H1 (cell line): ENCODE data around the gene TBC1D2B. TPM values are rescaled to one million over a fixed set of nuclear protein-coding genes. Genes with fewer than 3 reads are reported as not detected.

Experiments
- CTCF ChIA-PET: fragments of 300-600 bp; sonication (Branson Sonifier 250); formaldehyde crosslinking; loops from one replicate; lab custom pipeline; 2021; ENCODE audit not compliant: partially characterized antibody; lab: Charles Lee
- POLR2A ChIA-PET: fragments of 300-600 bp; sonication (Branson Sonifier 250); formaldehyde crosslinking; loops from one replicate; lab custom pipeline; 2021; ENCODE audit warnings: inconsistent platforms; ENCODE audit not compliant: partially characterized antibody; lab: Charles Lee
- DNase-seq, 2 experiments: peaks; one replicate each; pipeline versions ENCODE4 v3.0.0 to v3.0.0-alpha.2; 2010 to 2022; ENCODE audit warnings: low spot score in 2 of 2, low read depth in 1 of 2, mixed read lengths in 1 of 2
- FAIRE-seq: peaks from 2 replicates; lab custom pipeline; 2011; peaks lifted over from hg19 to GRCh38; lab: Jason Lieb, UNC
- H2AFZ ChIP-seq: 2 replicates; pipeline ENCODE4 v1.8.1; 2012; ENCODE audit warnings: low read length, inconsistent platforms
- H2AK5ac ChIP-seq: 2 replicates; pipeline ENCODE4 v1.6.1; 2013; ENCODE audit warnings: low read depth, low read length
- H2BK120ac ChIP-seq: replicated peaks from 2 replicates; pipeline ENCODE3; 2013; ENCODE audit warnings: low read depth, low read length, inconsistent platforms
- H2BK12ac ChIP-seq: 2 replicates; pipeline ENCODE4 v1.6.1; 2013; ENCODE audit warnings: low read depth, low read length
- H2BK15ac ChIP-seq: 2 replicates; pipeline ENCODE4 v1.6.1; 2013; ENCODE audit warnings: low read length
- H2BK20ac ChIP-seq: 2 replicates; pipeline ENCODE4 v1.6.1; 2013; ENCODE audit warnings: low read length
- H2BK5ac ChIP-seq: 2 replicates; pipeline ENCODE4 v1.6.1; 2013; ENCODE audit warnings: low read depth, low read length
- H3K14ac ChIP-seq: 2 replicates; pipeline ENCODE4 v1.6.1; 2013; ENCODE audit warnings: inconsistent platforms; ENCODE audit not compliant: insufficient read length
- H3K18ac ChIP-seq: 2 replicates; pipeline ENCODE4 v1.6.1; 2013; ENCODE audit warnings: low read length; ENCODE audit errors: extremely low read depth
- H3K23ac ChIP-seq: 2 replicates; pipeline ENCODE4 v1.6.1; 2013; ENCODE audit warnings: inconsistent platforms; ENCODE audit not compliant: insufficient read length
- H3K23me2 ChIP-seq: 2 replicates; pipeline ENCODE4 v1.6.1; 2013; ENCODE audit warnings: low read depth, low read length
- H3K27ac ChIP-seq: 2 replicates; pipeline ENCODE4 v1.6.1; 2011; ENCODE audit warnings: low read depth, low read length, inconsistent platforms
- H3K27me3 ChIP-seq, 4 experiments: replicated peaks in 1 of 4; 1 replicate in 1 of 4; 2 replicates in 3 of 4; pipeline versions ENCODE4 v1.6.1 to v1.8.1; 2011 to 2013; ENCODE audit warnings: low read length in 3 of 4, mild to moderate bottlenecking in 3 of 4, inconsistent platforms in 2 of 4, mixed read lengths in 2 of 4, moderate library complexity in 1 of 4; ENCODE audit not compliant: control insufficient read depth in 3 of 4, insufficient read depth in 3 of 4; ENCODE audit errors: extremely low read depth in 1 of 4
- H3K36me3 ChIP-seq, 4 experiments: 2 replicates each; pipeline versions ENCODE4 v1.6.1 to v1.8.1; 2011 to 2013; ENCODE audit warnings: mild to moderate bottlenecking in 4 of 4, low read length in 3 of 4, moderate library complexity in 2 of 4, control low read depth in 1 of 4, inconsistent platforms in 1 of 4; ENCODE audit not compliant: insufficient read depth in 4 of 4, control insufficient read depth in 2 of 4
- H3K4ac ChIP-seq: replicated peaks from 2 replicates; pipeline ENCODE3; 2013; ENCODE audit warnings: low read length, low read depth, mixed read lengths, inconsistent platforms; ENCODE audit not compliant: insufficient read length
- H3K4me1 ChIP-seq, 4 experiments: replicated peaks in 1 of 4; 1 replicate in 1 of 4; 2 replicates in 3 of 4; pipeline versions ENCODE4 v1.6.1 to v1.8.1; 2011 to 2013; ENCODE audit warnings: low read length in 3 of 4, inconsistent platforms in 2 of 4, mixed read lengths in 1 of 4; ENCODE audit not compliant: insufficient read depth in 4 of 4, control insufficient read depth in 3 of 4
- H3K4me2 ChIP-seq, 2 experiments: 2 replicates each; pipeline versions ENCODE4 v1.6.1 to v1.8.1; 2011 to 2013; ENCODE audit warnings: low read depth in 2 of 2, low read length in 2 of 2, control low read depth in 1 of 2, inconsistent platforms in 1 of 2, mild to moderate bottlenecking in 1 of 2; ENCODE audit not compliant: insufficient read depth in 1 of 2
- H3K4me3 ChIP-seq, 4 experiments: fragments of 200-600, 300-600 bp in 1 of 4; sonication (generic), shearing (Covaris generic), sonication (Bioruptor Twin) in 1 of 4; 2 replicates each; pipeline versions ENCODE4 v1.5.1 to v1.8.1; 2011 to 2016; ENCODE audit warnings: low read length in 4 of 4, low read depth in 3 of 4, control low read depth in 2 of 4, inconsistent platforms in 2 of 4, mild to moderate bottlenecking in 2 of 4, mixed read lengths in 1 of 4, moderate library complexity in 1 of 4; ENCODE audit not compliant: insufficient read depth in 2 of 4; ENCODE audit errors: extremely low read depth in 1 of 4
- H3K56ac ChIP-seq: replicated peaks from 2 replicates; pipeline ENCODE3; 2013; ENCODE audit warnings: low read depth, mild to moderate bottlenecking, mixed read lengths, low read length, inconsistent platforms; ENCODE audit not compliant: insufficient read length
- H3K79me1 ChIP-seq: 2 replicates; pipeline ENCODE4 v1.6.1; 2013; ENCODE audit warnings: low read depth, low read length, control low read depth
- H3K79me2 ChIP-seq, 2 experiments: 2 replicates each; pipeline versions ENCODE4 v1.6.1 to v1.8.1; 2012 to 2013; ENCODE audit warnings: low read length in 2 of 2, mild to moderate bottlenecking in 2 of 2, inconsistent platforms in 1 of 2; ENCODE audit not compliant: insufficient read depth in 2 of 2, control insufficient read depth in 1 of 2
- H3K9ac ChIP-seq, 4 experiments: replicated peaks in 1 of 4; 1 replicate in 1 of 4; 2 replicates in 3 of 4; pipeline versions ENCODE4 v1.6.1 to v1.8.1; 2011 to 2013; ENCODE audit warnings: low read depth in 3 of 4, low read length in 3 of 4, control low read depth in 2 of 4, mild to moderate bottlenecking in 2 of 4, moderate library complexity in 2 of 4, inconsistent platforms in 1 of 4; ENCODE audit errors: extremely low read depth in 1 of 4
- H3K9me3 ChIP-seq, 2 experiments: 2 replicates each; pipeline versions ENCODE4 v1.6.1 to v1.8.1; 2012 to 2013; ENCODE audit warnings: mild to moderate bottlenecking in 2 of 2, moderate library complexity in 2 of 2, control low read depth in 1 of 2, inconsistent platforms in 1 of 2, low read depth in 1 of 2, low read length in 1 of 2, mixed read lengths in 1 of 2; ENCODE audit not compliant: insufficient read depth in 2 of 2
- H4K20me1 ChIP-seq, 2 experiments: replicated peaks in 1 of 2; 2 replicates each; pipeline versions ENCODE3 to v1.8.1; 2011 to 2013; ENCODE audit warnings: inconsistent platforms in 2 of 2, low read length in 2 of 2, mild to moderate bottlenecking in 1 of 2; ENCODE audit not compliant: insufficient read depth in 2 of 2, control insufficient read depth in 1 of 2
- H4K5ac ChIP-seq: 2 replicates; pipeline ENCODE4 v1.6.1; 2013; ENCODE audit warnings: low read length, low read depth, mixed read lengths, inconsistent platforms; ENCODE audit not compliant: insufficient read length
- H4K8ac ChIP-seq: 2 replicates; pipeline ENCODE4 v1.8.0; 2013; ENCODE audit warnings: mild to moderate bottlenecking, moderate library complexity, low read length, inconsistent platforms; ENCODE audit not compliant: insufficient read depth; ENCODE audit errors: extremely low read depth
- H4K91ac ChIP-seq: replicated peaks from 2 replicates; pipeline ENCODE3; 2013; ENCODE audit warnings: low read length, mixed read lengths, inconsistent platforms; ENCODE audit not compliant: insufficient read length
- HDAC2 ChIP-seq, 2 experiments: fragments of 300-600 bp in 1 of 2; sonication (generic) in 1 of 2; IDR thresholded peaks; 2 replicates each; pipeline ENCODE4 v1.6.1; 2011 to 2012; ENCODE audit warnings: low read depth in 2 of 2, low read length in 2 of 2, mild to moderate bottlenecking in 2 of 2, moderate library complexity in 2 of 2, borderline replicate concordance in 1 of 2, inconsistent platforms in 1 of 2
- WGBS, 2 experiments: shearing (Covaris generic) in 1 of 2; methylation state at CpG; one replicate each; pipeline versions ENCODE4 v1.1.6 to v1.1.7; 2013 to 2015; ENCODE audit warnings: low lambda C conversion rate in 2 of 2, mixed read lengths in 2 of 2, inconsistent platforms in 1 of 2, low coverage in 1 of 2, missing lambda C conversion rate in 1 of 2; ENCODE audit not compliant: insufficient replicate concordance in 2 of 2, insufficient coverage in 1 of 2, insufficient read length in 1 of 2; ENCODE audit errors: extremely low coverage in 1 of 2, missing lambda C conversion rate in 1 of 2; 5-methylcytosine and 5-hydroxymethylcytosine counted together
- polyA plus RNA-seq, 7 experiments: library from polyadenylated mRNA; depleted of rRNA in 3 of 7; stranded (reverse) in 5 of 7; unstranded in 2 of 7; fragments of >200 nt in 5 of 7; fragments of 200-250 nt in 2 of 7; gene quantifications; 1 replicate in 5 of 7; 2 replicates in 1 of 7; 4 replicates in 1 of 7; pipeline versions ENCODE4 v1.2.1 to v1.2.3, GENCODE V29; 2011 to 2013; ENCODE audit warnings: missing spikeins in 2 of 7, mixed read lengths in 2 of 7
- total RNA-seq: library from RNA; stranded (reverse); fragmentation: NEBNext Ultra II Directional; extraction: Animal tissue kit (Norgen Biotek cat#: 25700); gene quantifications from 2 replicates; pipeline ENCODE4 v1.2.1, GENCODE V29; 2021

TBC1D2B gene
- total and polyA plus RNA-seq, 2 of the 8 experiments (the other 6 are each of a cell fraction or from before 2014, with no cell fraction given), result 11.9 to 19.5 TPM

DNA sequence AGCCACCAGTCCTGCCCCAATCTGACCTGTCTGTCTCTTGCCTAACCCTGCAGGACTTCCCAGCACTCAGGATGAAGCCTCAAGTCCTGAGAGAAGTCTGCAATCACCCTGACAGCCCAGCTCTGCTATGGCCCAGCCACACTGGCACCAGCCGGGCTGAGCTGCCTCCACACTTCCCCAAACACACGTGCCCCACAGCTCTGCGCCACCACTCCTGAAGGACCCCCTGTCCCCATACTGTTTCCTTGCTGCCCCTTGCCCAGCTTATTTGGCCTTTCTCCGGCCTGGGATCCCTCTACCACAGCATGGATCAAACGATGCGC is 76.6 kb downstream of the TBC1D2B start:
- H4K91ac ChIP-seq, result no peak overlapping the region
- no peak overlapping the region for H4K5ac ChIP-seq
- H3K4ac ChIP-seq, result no peak overlapping the region
- H3K23ac ChIP-seq, result no peak overlapping the region
- FAIRE-seq (no peak), DNase-seq (no peak)
- no peak overlapping the region for H3K56ac ChIP-seq
- no peaks in the 10 kb centered on the region for H3K9me3 ChIP-seq
- H4K8ac ChIP-seq, result no peak overlapping the region; the same call in 1 of the 2 replicates
- H2BK120ac ChIP-seq, result no peak overlapping the region
- H3K27me3 ChIP-seq, result no peaks in the 10 kb centered on the region
- POLR2A ChIA-PET, result no interaction called here
- H2AFZ ChIP-seq, result no peak overlapping the region
- no peak overlapping the region for H3K4me2 ChIP-seq
- no peak overlapping the region for H2BK12ac ChIP-seq
- 89% methylated on average over 6 of the region's 6 CpGs; no CpG with 5 or more reads in 1 of the 2 experiments for WGBS, 2 experiments
- no peak overlapping the region for H3K18ac ChIP-seq
- no peak overlapping the region for H2BK20ac ChIP-seq
- H3K79me2 ChIP-seq, result no peaks in the 10 kb centered on the region
- peaks cover 0 to 8% (median 2%) of the 10 kb centered on the region in 4 experiments; a peak in 2 of 8 replicates for H3K36me3 ChIP-seq
- H3K14ac ChIP-seq, result no peak overlapping the region
- H2BK15ac ChIP-seq, result no peak overlapping the region
- H3K79me1 ChIP-seq, result no peaks in the 10 kb centered on the region; the same call in 1 of the 2 replicates
- H3K23me2 ChIP-seq, result no peaks in the 10 kb centered on the region
- no peak overlapping the region for H2AK5ac ChIP-seq
- H3K4me1 ChIP-seq, result peaks cover 0 to 4% (median 0%) of the 10 kb centered on the region in 4 experiments; a peak in 2 of 7 replicates
- H3K4me3 ChIP-seq, result no peak overlapping the region
- CTCF ChIA-PET, result interaction anchor here (1.0 to 10.1 kb wide), 17 partner anchors 9 to 243 kb away, joined by 3 to 226 read pairs (median 7); partner anchors contain the start of gene CIB2
- no peak overlapping the region for H2BK5ac ChIP-seq
- H3K27ac ChIP-seq, result no peak overlapping the region
- H4K20me1 ChIP-seq, result peaks cover 2 to 5% of the 10 kb centered on the region in 2 experiments
- no peak overlapping the region for H3K9ac ChIP-seq
- TF ChIP-seq HDAC2 (IDR thresholded peaks at IDR 0.05; ENCODE audit: borderline replicate concordance in 1 of 2, low read depth in 2 of 2, low read length in 2 of 2), result no peak
